ENCODE data around the gene REC8. TPM values are rescaled to one million over a fixed set of nuclear protein-coding genes. Genes with fewer than 3 reads are reported as not detected.

The REC8 gene
- total RNA-seq, 1 experiment from 2014 or later: 37.5 TPM

DNA sequence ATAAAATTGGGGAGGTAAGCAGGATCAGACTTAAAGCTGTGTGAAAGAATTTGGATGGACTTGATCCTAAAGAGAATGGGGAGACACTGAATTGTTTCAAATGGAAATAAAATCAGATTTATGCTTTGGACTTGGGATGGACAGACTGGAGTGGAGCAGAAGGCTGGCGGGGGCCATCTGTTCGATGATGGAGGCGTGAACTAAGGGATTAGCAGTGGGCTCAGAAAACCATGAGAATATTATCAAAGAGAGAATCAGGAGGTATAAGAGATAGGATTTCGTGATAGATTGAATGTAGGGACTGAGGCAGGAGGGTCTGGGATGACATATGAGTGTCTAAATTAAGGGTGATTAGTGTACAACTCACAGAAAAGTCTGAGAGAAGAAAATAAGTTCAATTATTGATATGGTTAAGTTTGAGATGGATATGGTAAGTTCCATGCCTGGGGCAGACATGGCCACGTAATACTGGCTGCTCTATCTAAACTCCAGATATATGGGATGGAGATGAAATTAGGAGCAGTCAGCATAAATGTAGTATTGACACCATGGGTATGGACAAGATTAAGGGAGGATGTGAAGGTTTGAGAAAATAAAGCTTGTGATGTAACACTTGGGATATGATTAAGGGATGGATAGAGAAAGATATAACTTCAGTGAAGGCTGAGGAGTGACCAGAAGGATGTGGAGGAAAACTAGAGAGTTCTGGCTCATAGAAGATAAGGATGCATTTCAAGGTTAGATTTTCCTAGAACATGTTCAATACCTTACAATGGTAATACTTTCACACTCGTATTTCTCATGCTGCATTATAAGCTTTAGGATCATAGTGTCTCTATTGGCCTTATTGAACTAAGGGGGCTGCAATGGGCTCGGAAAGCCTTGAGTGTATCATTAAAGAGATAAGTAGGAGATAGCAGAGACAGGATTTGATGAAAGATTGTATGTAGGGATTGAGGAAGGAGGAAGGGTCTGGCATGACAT lies 32.6 kb downstream of the REC8 start:
- BruUV-seq (replicated peaks): no TSS peak
- Mint-ChIP-seq H3K36me3 (ENCODE audit: insufficient read depth, unreplicated experiment) (peaks cover 66% of the 10 kb centered on the region), H3K27ac (ENCODE audit: unreplicated experiment) (no peak overlapping the region), H3K4me1 (ENCODE audit: low read depth, unreplicated experiment) (no peaks in the 10 kb centered on the region), H3K9me3 (ENCODE audit: low read depth, unreplicated experiment) (peaks cover 5% of the 10 kb centered on the region), H3K4me3 (ENCODE audit: low read depth, unreplicated experiment) (no peak overlapping the region), H3K27me3 (ENCODE audit: unreplicated experiment) (no peaks in the 10 kb centered on the region)
- TF ChIP-seq, protein P1, sequence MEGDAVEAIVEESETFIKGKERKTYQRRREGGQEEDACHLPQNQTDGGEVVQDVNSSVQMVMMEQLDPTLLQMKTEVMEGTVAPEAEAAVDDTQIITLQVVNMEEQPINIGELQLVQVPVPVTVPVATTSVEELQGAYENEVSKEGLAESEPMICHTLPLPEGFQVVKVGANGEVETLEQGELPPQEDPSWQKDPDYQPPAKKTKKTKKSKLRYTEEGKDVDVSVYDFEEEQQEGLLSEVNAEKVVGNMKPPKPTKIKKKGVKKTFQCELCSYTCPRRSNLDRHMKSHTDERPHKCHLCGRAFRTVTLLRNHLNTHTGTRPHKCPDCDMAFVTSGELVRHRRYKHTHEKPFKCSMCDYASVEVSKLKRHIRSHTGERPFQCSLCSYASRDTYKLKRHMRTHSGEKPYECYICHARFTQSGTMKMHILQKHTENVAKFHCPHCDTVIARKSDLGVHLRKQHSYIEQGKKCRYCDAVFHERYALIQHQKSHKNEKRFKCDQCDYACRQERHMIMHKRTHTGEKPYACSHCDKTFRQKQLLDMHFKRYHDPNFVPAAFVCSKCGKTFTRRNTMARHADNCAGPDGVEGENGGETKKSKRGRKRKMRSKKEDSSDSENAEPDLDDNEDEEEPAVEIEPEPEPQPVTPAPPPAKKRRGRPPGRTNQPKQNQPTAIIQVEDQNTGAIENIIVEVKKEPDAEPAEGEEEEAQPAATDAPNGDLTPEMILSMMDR (IDR thresholded peaks at IDR 0.05; ENCODE audit: unreplicated experiment): no peak
- no peak for DNase-seq
- CTCF ChIA-PET: no interaction called here
- intact Hi-C loops (cut with micrococcal nuclease; ENCODE audit: unreplicated experiment): no loop called here

DNA sequence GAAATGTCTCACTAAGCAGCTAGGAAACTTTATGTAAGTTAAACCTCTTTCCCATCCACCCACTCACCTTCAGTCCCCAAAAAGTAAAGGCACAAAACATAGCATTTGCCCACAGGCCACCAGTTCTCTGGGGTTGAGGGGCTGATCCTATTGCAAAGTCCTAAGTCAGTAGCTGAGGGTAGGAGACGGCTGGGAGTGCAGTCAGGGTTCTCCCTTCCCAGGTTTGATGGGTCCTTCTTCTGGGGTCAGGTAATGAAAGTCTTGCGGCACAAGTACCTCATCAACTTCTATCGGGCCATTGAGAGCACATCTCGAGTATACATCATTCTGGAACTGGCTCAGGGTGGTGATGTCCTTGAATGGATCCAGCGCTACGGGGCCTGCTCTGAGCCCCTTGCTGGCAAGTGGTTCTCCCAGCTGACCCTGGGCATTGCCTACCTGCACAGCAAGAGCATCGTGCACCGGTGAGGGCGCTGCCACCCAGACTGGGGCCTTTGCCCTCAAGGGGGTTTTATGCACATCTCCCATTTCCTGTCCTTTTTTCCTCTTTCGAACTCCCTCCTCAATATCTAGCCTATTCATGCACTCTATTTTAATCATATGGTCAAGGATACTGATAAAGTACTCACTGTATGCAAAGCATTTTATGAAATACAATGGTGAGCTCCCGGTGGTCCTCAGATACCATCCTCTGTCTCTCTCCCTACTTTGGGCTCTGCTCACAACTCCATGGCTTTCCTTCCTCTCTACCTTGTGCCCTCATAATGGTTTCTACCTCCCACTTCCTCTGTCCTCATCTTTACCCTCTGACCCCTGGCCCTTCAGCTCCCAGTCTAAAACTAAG lies 34.6 kb downstream of the REC8 start:
- Mint-ChIP-seq H3K9me3 (ENCODE audit: low read depth, unreplicated experiment) (peaks cover 5% of the 10 kb centered on the region), H3K27ac (ENCODE audit: unreplicated experiment) (no peak overlapping the region), H3K27me3 (ENCODE audit: unreplicated experiment) (no peaks in the 10 kb centered on the region), H3K36me3 (ENCODE audit: insufficient read depth, unreplicated experiment) (peaks cover 63% of the 10 kb centered on the region), H3K4me3 (ENCODE audit: low read depth, unreplicated experiment) (no peak overlapping the region), H3K4me1 (ENCODE audit: low read depth, unreplicated experiment) (no peaks in the 10 kb centered on the region)
- TF ChIP-seq, protein P1 (IDR thresholded peaks at IDR 0.05; ENCODE audit: unreplicated experiment): no peak
- no TSS peak for BruUV-seq (replicated peaks)
- CTCF ChIA-PET: no interaction called here
- intact Hi-C loops (cut with micrococcal nuclease; ENCODE audit: unreplicated experiment): no loop called here
- DNase-seq: no peak

DNA sequence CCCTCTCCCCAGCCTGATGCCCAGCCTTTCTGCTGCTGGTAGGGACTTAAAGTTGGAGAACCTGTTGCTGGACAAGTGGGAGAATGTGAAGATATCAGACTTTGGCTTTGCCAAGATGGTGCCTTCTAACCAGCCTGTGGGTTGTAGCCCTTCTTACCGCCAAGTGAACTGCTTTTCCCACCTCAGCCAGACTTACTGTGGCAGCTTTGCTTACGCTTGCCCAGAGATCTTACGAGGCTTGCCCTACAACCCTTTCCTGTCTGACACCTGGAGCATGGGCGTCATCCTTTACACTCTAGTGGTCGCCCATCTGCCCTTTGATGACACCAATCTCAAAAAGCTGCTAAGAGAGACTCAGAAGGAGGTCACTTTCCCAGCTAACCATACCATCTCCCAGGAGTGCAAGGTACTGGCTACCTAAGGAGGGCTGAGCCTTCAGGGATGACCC lies 35.2 kb downstream of the REC8 start:
- intact Hi-C loops (cut with micrococcal nuclease; ENCODE audit: unreplicated experiment): no loop called here
- no peak for DNase-seq
- Mint-ChIP-seq H3K36me3 (ENCODE audit: insufficient read depth, unreplicated experiment) (peaks cover 62% of the 10 kb centered on the region), H3K27ac (ENCODE audit: unreplicated experiment) (no peak overlapping the region), H3K9me3 (ENCODE audit: low read depth, unreplicated experiment) (peaks cover 5% of the 10 kb centered on the region), H3K27me3 (ENCODE audit: unreplicated experiment) (no peaks in the 10 kb centered on the region), H3K4me3 (ENCODE audit: low read depth, unreplicated experiment) (no peak overlapping the region), H3K4me1 (ENCODE audit: low read depth, unreplicated experiment) (no peaks in the 10 kb centered on the region)
- BruUV-seq (replicated peaks): no TSS peak
- CTCF ChIA-PET: no interaction called here
- TF ChIP-seq, protein P1 (IDR thresholded peaks at IDR 0.05; ENCODE audit: unreplicated experiment): no peak

DNA sequence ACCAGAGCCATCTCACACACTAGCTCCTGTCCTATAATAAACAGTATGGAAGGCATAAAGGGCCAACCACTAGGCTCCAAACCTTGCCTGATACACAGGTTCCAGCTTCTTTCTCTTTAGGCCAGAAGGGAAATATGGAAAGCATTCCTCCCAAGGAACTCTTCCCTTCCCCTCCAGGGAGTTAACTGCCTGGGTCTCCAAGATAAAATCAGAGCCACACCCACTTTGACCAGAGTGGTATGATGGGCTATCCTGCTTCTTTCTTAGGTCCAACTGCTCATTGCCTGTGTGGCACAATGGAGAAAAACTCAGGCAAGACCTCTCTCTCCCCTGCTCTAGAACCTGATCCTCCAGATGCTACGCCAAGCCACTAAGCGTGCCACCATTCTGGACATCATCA lies 35.7 kb downstream of the REC8 start:
- CTCF ChIA-PET: no interaction called here
- intact Hi-C loops (cut with micrococcal nuclease; ENCODE audit: unreplicated experiment): no loop called here
- Mint-ChIP-seq H3K27me3 (ENCODE audit: unreplicated experiment) (no peaks in the 10 kb centered on the region), H3K9me3 (ENCODE audit: low read depth, unreplicated experiment) (peaks cover 5% of the 10 kb centered on the region), H3K4me1 (ENCODE audit: low read depth, unreplicated experiment) (no peaks in the 10 kb centered on the region), H3K4me3 (ENCODE audit: low read depth, unreplicated experiment) (no peak overlapping the region), H3K36me3 (ENCODE audit: insufficient read depth, unreplicated experiment) (peaks cover 66% of the 10 kb centered on the region), H3K27ac (ENCODE audit: unreplicated experiment) (no peak overlapping the region)
- BruUV-seq (replicated peaks): no TSS peak
- no peak for DNase-seq
- TF ChIP-seq, protein P1 (IDR thresholded peaks at IDR 0.05; ENCODE audit: unreplicated experiment): no peak
